Hematopoietic multipotent progenitor cell treated with erythropoietin and hydrocortisone succinate and interleukin-3 and kit ligand, for 4 days (in vitro differentiated cells): ENCODE results near the gene SNX15.

Experiments
- DNase-seq: peaks from one replicate; pipeline ENCODE4 v3.0.0-alpha.2; 2015

Gene SNX15

GRCh38 chr11:65086809-65087208 is 59.6 kb downstream of the SNX15 start:
- no peak for DNase-seq

- no peak for DNase-seq
Observed at GRCh38 chr11:65087216-65087615, 60.0 kb downstream of the SNX15 start.

- no peak for DNase-seq
Observed at GRCh38 chr11:65087827-65088226, 60.6 kb downstream of the SNX15 start.

- no peak for DNase-seq
Observed at GRCh38 chr11:65089621-65090020, 62.4 kb downstream of the SNX15 start.
